Measurements from ENCODE around the gene POU5F1.

- TF ChIP-seq POLR2A (IDR thresholded peaks at IDR 0.05; ENCODE audit: low read depth, low read length) (no peak), POLR2AphosphoS5 (IDR thresholded peaks at IDR 0.05; ENCODE audit: low read depth, low read length) (no peak), POU2F2 (IDR thresholded peaks at IDR 0.05; ENCODE audit: low read depth, low read length) (no peak), PAX5 (IDR thresholded peaks at IDR 0.05; ENCODE audit: insufficient read depth, low read length, severe bottlenecking) (no peak), TAF1 (IDR thresholded peaks at IDR 0.05; ENCODE audit: low read depth, low read length) (no peak)
Observed at GRCh38 chr6:31125586-31126363, 44.7 kb downstream of the POU5F1 start.
